ENCODE results near the gene DMD.

Gene DMD

GRCh38 chrX:31350808-31351074, 1860.6 kb downstream of the DMD start:
- Histone ChIP-seq H3K9me3 (no peaks in the 10 kb centered on the region), H3K4me1 (no peaks in the 10 kb centered on the region), H3K36me3 (no peaks in the 10 kb centered on the region), H3K27me3 (no peaks in the 10 kb centered on the region), H3K4me3 (ENCODE audit: low read depth, low read length) (no peak overlapping the region)
- no peak for TF ChIP-seq CTCF (IDR thresholded peaks at IDR 0.05; ENCODE audit: low read depth, low read length)
- DNase-seq: no peak

- Histone ChIP-seq H3K4me1 (no peaks in the 10 kb centered on the region), H3K4me3 (ENCODE audit: low read depth, low read length) (no peak overlapping the region), H3K36me3 (no peaks in the 10 kb centered on the region), H3K27me3 (no peaks in the 10 kb centered on the region), H3K9me3 (no peaks in the 10 kb centered on the region)
- no peak for DNase-seq
- no peak for TF ChIP-seq CTCF (IDR thresholded peaks at IDR 0.05; ENCODE audit: low read depth, low read length)
Measured at GRCh38 chrX:31349515-31349914, 1861.8 kb downstream of the DMD start.

- DNase-seq: no peak
- no peaks in the 10 kb centered on the region for H3K27me3 ChIP-seq
- H3K36me3 ChIP-seq: no peaks in the 10 kb centered on the region
- no peaks in the 10 kb centered on the region for H3K9me3 ChIP-seq
- H3K4me3 ChIP-seq (ENCODE audit: low read depth, low read length): no peak overlapping the region
- no peaks in the 10 kb centered on the region for H3K4me1 ChIP-seq
- no peak for TF ChIP-seq CTCF (IDR thresholded peaks at IDR 0.05; ENCODE audit: low read depth, low read length)
Measured at GRCh38 chrX:31340587-31340986, 1870.8 kb downstream of the DMD start.

GRCh38 chrX:31338991-31339350, 1872.4 kb downstream of the DMD start:
- Histone ChIP-seq H3K36me3 (no peaks in the 10 kb centered on the region), H3K4me3 (ENCODE audit: low read depth, low read length) (no peak overlapping the region)

GRCh38 chrX:31337332-31337731, 1874.0 kb downstream of the DMD start:
- DNase-seq: no peak
- Histone ChIP-seq H3K9me3 (no peaks in the 10 kb centered on the region), H3K4me3 (ENCODE audit: low read depth, low read length) (no peak overlapping the region), H3K36me3 (no peaks in the 10 kb centered on the region), H3K27me3 (no peaks in the 10 kb centered on the region), H3K4me1 (no peaks in the 10 kb centered on the region)
- no peak for TF ChIP-seq CTCF (IDR thresholded peaks at IDR 0.05; ENCODE audit: low read depth, low read length)

More at GRCh38 chrX:31338991-31339350, 1872.4 kb downstream of the DMD start:
- H3K9me3 ChIP-seq: no peaks in the 10 kb centered on the region
- no peak for DNase-seq
- no peaks in the 10 kb centered on the region for H3K4me1 ChIP-seq
- TF ChIP-seq CTCF (IDR thresholded peaks at IDR 0.05; ENCODE audit: low read depth, low read length): no peak
- no peaks in the 10 kb centered on the region for H3K27me3 ChIP-seq

GRCh38 chrX:31336419-31336818, 1874.9 kb downstream of the DMD start:
- Histone ChIP-seq H3K27me3 (no peaks in the 10 kb centered on the region), H3K4me3 (ENCODE audit: low read depth, low read length) (no peak overlapping the region), H3K36me3 (no peaks in the 10 kb centered on the region), H3K9me3 (no peaks in the 10 kb centered on the region), H3K4me1 (peaks cover 3% of the 10 kb centered on the region; the same call in 1 of the 2 replicates)
- DNase-seq: no peak
- TF ChIP-seq CTCF (IDR thresholded peaks at IDR 0.05; ENCODE audit: low read depth, low read length): no peak

Measured in BE2C (cell line).